Glomerular endothelial cell (primary cell): ENCODE measurements around the gene IRF2BP1. TPM values are rescaled to one million over a fixed set of nuclear protein-coding genes. Genes with fewer than 3 reads are reported as not detected.

Source experiments
- DNase-seq: peaks from one replicate; pipeline ENCODE4 v3.0.0-alpha.2; 2011; ENCODE audit warnings: low read depth, low spot score; ENCODE audit errors: extremely low read depth
- total RNA-seq: library from RNA; depleted of rRNA; stranded (reverse); fragments of >200 nt; gene quantifications from 2 replicates; pipeline ENCODE4 v1.2.3, GENCODE V29; 2015

IRF2BP1 gene, protein sequence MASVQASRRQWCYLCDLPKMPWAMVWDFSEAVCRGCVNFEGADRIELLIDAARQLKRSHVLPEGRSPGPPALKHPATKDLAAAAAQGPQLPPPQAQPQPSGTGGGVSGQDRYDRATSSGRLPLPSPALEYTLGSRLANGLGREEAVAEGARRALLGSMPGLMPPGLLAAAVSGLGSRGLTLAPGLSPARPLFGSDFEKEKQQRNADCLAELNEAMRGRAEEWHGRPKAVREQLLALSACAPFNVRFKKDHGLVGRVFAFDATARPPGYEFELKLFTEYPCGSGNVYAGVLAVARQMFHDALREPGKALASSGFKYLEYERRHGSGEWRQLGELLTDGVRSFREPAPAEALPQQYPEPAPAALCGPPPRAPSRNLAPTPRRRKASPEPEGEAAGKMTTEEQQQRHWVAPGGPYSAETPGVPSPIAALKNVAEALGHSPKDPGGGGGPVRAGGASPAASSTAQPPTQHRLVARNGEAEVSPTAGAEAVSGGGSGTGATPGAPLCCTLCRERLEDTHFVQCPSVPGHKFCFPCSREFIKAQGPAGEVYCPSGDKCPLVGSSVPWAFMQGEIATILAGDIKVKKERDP
- 27.1 and 32.3 TPM in 2 replicates for total RNA-seq

DNA sequence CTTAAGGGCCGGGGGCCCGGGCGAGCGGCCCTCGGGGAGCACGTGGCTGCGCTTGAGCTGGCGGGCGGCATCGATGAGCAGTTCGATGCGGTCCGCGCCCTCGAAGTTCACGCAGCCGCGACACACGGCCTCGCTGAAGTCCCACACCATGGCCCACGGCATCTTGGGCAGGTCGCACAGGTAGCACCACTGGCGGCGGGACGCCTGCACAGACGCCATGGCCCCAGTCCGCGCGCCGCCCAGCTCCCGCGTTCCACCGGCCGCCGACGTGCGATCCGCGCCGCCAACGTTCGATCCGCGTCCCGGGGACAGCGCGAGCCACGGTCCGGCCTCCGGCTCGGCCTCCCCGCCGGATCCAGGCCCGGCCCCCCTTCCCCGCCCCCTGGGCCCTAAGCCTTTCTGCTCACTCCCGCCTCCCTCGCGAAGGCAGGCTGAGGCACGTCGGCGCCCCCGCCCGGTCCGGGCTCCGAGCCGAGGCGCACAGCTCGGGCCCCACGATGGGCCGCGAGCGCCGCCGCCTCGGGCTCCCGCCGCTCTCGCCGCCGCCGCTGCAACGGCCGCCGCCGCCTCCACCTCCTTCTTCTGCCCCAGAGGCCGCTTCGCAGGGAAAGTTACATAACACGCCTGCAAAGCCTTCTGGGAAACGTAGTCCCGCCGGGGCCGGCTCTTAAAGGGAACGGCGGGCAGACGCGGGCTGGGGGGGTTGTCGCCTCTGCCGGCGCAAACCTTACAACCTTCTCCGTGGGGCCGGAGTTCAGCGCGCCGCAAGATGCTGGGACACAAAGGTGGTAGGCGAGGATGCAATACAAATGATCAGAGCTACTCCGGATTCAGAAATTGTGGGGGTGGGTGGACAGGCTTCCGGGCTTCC is at the start of gene IRF2BP1:
TSS of gene IRF2BP1 (minus strand) at position 586 of the 871 bp plus-strand sequence. CDS start at position 219, 367 bp downstream.
- DNase-seq: peak; percentile 36

DNA sequence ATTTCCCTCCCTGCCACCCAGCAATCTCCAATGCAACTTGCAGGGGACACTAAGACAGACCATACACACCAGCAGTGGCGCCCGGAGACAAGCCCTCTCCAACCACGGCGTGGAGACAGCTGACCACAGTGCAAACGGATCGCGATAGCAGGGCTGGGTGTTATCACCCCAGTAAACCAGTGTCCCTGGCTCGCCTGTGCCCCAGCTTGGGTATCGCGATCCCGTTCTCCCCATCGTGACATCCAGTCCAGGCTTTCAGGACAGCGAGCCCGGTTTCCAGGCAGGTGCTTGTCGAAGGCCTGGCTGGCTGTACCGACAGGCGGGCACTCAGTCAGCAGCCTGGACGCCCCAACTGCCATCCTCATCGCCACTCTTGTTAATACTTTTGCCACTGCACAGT is 49.3 kb upstream of the IRF2BP1 start:
- DNase-seq: no peak

DNA sequence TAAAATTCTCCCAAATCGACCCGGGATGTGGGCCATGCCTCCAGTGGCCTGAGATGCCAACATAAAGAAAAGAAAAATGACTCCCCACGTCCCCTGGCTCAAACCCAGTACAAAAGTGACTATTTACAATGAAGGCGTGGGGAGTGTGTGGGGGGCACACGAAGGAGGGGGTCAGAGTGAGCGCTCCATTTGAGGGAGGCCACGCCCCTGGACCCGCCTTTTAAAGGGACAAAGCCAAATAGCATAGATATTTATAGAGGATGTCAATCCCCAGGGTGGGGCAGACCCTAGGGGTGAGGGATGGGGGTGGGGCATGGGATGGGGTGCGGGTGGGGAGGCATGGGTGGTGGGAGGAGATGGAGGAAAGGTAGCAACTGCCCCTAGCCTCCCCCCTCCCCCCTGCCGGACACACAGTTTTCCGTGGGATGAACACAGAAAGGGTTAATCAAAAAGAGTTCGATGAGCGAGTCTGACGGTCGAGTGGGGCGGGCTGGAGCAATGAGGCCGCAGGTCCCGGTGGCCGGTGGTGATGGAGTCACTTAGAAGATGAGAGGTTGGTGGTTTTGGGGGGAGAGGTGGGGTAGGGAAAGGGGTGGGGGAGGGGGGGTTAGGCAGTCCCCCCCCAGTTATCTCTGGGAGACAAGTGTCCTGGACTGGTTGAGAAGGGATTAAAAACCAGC is 48.8 kb upstream of the IRF2BP1 start:
- DNase-seq: no peak

DNA sequence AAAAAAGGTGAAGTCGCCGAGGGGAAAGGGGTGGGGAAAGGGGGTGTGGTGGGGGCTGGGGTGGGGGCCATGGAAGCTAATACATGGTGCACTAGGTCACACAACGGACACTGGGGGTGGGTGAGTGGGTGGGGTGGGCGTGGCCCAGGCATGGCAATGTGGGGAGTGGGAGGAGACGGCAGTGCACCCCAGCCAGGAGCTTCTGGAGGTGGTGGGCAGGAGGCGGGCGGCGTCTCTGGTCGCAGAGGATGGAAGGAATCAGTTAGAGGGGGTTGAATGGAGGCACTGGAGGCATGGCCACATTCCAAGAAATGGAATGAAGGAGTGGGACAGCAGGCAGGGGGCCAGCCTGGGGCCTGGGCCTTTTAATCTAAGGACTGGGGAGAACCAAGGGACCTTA is 47.8 kb upstream of the IRF2BP1 start:
- DNase-seq: no peak

DNA sequence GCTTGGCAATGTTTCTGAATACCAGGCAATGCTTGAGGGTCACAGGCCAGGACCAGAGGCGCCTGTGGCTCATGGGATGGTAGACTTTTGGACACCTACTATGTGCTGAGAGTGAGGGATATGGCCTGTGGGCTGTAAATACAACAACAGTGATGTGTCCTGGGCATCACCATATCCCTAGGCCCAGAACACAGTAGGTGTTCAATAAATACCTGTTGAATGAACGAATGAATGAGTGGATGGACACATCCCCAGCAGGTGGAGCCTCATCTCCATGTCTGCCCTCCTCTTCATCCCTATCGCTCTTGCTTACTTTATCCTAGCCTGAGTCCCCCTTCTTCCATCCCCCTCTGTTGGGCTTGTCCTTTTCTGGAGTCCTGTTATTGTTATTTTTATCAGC is 45.1 kb upstream of the IRF2BP1 start:
- DNase-seq: no peak

DNA sequence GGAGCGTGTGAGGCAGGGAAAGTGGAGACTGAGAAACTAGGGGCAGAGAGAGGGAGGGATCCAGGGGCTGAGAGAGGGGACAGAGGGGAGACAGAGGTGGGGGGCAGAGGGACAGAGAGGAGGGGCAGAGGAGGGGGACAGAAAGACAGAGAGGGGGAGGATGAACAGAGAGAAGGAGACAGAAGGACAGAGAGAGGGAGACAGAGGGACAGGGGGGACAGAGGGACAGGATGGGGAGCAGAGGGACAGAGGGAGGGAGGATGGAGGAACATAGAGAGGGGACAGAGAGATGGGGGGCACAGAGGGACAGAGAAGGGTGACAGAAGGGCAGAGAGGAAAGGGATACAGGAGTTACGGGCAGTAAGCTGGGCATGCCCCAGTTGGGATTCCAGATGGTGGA is 43.3 kb upstream of the IRF2BP1 start:
- no peak for DNase-seq

DNA sequence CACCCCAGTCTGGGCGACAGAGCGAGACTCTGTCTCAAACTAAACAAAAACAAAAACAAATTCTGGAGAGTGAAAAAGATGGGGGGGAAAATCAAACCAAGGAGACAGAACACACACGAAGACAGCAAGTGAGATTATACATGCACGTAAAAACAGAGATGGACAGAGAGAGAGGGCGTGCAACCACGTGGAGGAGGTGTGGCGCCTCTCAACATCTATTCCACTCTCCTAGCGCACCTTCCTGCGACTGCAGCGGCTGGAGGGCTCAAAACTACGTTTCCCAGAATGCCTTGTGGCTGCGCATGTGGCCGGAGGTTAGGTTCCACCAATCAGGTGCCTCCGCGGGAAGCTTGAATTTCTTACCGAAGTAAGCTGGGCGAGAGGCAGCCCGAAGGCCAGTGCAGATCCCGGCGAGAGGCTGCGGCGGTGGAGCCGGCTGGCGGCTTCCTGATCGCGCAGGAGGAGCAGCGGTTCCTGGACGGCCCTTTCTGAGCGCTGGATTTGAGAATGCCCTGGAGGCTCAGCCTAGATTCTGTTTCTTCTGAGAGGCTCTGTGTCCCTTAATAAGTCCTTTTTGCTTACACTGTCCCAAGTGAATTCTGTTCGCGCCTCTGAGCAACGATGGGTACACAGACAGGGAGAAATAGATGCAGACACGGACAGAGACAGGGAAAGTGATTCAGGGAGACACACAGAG is 41.8 kb upstream of the IRF2BP1 start:
- peak; percentile 48 for DNase-seq

DNA sequence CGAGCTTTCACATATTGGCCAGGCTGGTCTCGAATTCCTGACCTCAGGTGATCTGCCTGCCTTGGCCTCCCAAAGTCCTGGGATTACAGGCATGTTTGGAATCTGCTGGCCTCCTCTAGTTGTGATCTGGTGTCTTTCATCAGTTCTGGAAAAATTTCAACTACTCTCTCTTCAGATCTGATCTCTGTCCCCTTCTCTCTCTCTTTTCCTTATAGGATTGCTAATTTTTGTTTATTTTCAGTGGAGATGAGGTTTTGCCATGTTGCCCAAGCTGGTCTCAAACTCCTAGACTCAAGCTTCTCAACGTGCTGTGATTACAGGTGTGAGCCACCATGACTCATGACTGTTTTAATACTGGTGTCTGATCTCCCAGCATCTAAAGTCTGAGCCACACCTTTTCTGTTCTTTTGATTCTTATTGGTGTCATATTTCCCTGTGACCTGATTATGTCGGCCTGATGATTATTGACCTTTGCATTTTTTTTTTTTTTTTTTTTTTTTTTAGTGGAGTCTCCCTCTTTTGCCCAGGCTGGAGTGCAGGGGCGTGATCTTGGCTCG is 39.0 kb upstream of the IRF2BP1 start:
- no peak for DNase-seq

DNA sequence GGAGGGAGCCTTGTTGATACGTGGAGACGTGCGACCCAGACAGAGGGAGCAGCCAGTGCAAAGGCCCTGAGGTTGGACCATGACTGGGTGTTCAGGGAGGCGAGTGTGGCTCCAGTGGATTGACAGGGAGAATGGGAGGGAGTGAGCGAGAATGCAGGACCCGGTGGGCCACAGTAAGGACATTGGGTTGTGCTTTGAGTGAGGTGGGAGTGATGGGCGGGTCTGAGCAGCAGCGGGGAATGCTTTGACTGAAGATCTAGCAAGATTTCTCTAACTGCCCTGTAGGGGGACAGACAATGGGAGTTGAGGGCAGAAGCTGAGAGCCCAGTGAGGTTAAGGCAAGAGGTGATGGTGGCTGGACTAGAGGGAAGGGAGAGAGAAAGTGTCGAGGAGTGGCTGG is 36.3 kb upstream of the IRF2BP1 start:
- DNase-seq: no peak

DNA sequence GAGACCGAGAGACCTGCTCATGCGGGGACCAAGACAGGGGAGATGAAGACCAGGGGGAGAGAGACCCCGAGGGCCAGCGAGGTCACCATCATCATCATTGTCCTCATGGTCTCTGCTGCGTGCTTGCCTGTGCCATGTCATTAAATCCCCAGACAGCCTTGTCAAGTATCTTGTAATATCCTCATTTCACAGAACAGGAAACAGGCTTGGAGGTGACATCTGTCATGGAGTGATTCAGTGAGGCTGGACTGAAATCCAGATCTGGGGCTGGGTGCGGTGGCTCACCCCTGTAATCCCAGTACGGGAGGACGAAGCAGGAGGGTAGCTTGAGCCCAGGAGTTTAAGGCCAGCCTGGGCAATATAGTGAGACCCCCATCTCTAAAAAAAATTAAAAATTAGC is 34.5 kb upstream of the IRF2BP1 start:
- DNase-seq: no peak

DNA sequence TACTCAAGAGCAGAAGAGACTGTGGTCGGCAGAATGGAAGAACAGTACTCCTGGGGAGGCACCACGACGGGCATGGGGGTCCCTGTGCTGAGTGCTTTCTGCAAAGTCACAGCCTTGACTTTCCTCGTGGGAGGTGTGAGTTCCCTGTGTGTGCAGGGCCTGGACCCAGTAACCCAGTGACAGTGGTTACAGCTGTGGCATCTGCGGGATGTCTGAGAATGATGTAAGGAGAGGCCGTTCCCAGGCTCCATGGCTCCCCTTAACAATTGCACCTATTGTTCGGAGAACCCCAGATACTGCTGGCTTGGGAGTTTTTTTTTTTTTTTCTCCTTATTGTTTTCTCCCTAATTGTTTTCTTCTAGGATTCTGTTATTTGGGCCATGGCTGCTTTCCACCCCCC is 33.7 kb upstream of the IRF2BP1 start:
- no peak for DNase-seq

DNA sequence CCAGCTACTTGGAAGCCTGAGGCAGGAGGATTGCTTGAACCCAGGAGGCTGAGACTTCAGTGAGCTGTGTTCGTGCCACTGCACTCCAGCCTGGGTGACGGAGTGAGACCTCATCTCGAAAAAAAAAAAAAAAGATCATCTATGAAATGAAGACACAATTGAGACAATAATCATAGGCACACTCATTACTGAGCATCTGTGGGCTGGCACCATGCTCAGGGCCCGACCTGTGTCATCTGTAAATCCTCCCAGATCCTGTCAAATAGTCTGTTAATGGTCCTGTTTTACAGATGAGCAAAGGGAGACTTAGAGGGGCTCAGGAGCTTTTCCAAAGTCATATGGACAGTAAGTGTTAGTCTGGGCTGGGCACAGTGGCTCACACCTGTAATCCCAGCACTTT is 32.8 kb upstream of the IRF2BP1 start:
- DNase-seq: no peak

DNA sequence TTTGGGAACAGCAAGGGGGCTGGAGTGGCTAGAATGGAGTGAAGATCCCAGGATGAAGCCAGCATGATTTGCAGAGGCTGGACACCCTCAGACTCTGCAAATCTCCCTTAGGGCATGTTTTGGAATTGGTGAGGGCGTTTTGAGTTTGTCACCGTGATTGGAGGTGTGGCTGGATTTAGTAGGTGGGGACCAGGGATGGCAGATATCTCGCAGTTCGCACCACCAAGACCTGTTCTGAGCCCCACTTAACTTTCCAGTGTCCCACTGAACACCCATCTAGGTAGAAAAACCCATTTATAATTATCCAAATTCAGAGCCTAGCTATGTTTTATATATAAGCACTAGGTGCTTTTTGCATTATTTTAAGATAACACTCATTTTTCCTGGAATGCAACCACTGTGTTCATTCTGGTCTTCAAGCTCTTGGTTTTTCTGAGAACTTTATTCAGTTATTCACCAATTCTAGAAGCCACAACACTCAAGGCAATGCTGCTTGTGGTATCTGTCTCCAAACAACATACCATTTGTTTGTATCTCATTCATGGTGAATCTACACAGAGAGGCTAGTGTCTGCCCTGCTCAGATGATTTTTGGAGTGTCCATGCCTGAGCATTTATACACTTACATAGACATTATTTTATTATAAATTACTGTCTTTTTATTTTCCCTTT is 31.6 kb upstream of the IRF2BP1 start:
- DNase-seq: no peak

DNA sequence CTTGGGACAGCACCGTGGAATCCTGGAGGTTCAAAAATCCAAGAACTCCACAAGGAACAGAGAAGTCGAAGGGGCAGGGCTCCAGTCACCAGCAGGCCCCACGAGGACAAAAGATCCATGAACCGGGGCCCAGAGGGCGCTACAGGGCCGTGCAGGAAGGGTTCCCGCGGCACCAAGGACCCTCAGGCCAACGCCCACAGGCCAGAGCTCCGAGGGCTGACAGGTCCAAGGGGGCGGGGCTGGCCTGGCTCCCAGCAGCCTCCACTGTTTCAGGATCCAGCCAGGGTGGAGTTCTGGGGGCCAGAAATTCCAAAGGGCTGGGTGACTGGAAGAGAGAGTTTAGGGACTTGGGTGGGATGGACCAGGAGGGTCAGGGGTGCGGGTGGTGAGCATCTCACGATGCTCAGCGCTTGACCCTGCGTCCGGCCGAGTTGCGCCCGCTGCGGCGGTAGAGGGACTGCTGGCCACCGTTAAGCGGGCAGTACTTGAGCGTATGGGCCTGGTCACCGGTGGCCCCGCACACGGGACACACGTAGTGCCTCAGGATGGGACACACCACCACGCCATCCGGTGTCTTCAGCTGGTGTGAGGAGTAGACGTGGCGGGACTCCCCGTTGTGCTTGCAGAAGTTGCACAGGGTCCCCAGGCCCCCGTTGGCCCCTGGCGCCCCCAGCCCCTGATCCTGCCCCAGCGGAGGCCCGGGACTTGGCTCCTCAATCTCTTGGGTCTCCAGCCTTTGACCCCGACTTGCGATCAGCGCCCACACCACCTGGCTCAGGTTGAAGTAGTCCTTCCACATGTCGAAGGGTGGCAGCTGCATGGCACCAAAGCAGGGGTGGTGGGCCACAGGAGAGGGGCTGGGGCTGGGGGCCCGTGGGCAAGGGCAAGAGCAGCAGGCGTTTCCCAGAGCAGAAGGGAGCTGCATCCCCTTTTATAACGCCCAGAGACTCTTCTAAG is 28.2 kb upstream of the IRF2BP1 start, which contains the start of gene NANOS2:
TSS of gene NANOS2 (minus strand) at position 905 of the 957 bp plus-strand sequence. CDS start at position 820, 85 bp downstream.
- no peak for DNase-seq

DNA sequence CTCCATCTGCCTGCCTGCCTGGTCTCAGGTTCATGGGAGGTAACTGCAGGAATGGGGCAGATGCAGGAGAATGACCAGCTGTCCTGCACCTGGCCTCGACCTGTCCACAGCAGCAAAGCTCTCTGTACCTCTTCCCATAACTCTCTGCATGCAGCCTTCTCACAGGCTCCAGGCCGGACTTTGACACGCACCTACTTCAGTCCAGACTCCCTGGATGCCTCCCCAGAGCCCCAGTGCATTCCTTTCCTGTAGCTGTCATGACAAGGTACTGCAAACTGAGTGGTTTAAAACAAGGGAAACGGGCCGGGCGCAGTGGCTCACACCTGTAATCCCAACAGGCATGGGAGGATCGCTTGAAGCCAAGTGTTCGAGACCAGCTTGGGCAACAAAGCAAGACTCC is 25.4 kb upstream of the IRF2BP1 start:
- DNase-seq: no peak

DNA sequence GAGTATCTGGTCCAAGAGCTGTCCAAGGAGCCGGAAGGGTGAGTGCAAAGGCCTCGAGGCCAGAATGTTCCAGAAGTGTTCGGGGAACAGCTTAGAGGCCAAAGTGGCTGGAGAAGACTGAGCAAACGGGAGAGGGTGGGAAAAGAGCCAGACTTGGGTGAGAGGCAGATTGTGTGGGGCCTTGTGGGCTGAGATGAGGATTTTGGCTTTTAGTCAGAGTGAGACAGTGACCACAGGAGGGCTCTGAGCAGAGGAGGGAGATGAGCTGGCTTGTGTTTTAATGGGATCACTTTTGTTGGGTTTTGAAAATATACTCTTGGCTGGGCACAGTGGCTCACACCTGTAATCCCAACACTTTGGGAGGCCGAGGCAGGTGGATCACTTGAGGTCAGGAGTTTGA is 23.0 kb upstream of the IRF2BP1 start:
- no peak for DNase-seq

DNA sequence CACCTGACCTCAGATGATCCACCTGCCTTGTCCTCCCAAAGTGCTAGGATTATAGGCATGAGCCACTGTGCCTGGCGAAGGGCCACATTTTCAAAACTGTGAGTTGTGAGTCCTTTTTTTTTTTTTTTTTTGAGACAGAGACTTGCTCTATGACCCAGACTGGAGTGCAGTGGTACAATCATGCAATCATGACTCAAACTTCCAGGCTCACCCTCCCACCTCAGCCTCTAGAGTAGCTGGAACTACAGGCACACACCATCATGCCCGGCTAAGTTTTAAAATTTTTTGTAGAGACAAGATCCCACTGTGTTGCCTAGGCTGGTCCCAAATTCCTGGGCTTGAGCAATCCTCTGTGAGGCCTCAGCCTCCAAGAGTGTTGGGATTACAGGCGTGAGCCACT is 20.3 kb upstream of the IRF2BP1 start:
- DNase-seq: no peak

DNA sequence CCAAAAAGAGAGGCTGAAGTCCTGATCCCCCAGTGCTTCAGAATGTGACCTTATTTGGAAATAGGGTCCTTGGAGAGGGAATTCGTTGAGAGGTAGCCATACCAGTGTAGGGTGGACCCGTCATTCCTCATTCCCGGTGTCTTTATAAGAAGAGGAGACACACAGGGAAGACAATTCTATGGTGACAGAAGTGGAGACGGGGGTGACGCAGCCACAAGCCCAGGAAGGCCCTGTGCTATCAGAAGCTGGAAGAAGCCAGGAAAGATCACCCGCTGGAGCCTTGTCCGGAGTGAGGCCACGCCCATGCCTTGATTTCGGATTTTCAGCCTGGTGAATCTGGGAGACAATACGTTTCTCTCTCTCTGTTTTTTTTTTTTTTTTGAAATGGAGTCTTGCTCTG is 19.1 kb upstream of the IRF2BP1 start:
- no peak for DNase-seq
